ENCODE measurements around the gene CYP27C1.

GRCh38 chr2:127154396-127154795 is 65.7 kb downstream of the CYP27C1 start:
- TF ChIP-seq CTCF (IDR thresholded peaks at IDR 0.05): no peak
- no peak for TF ChIP-seq POLR2A (IDR thresholded peaks at IDR 0.05)
